Omental fat pad (tissue), 4 donors: ENCODE results near the gene PRRG4. TPM values are rescaled to one million over a fixed set of nuclear protein-coding genes. Genes with fewer than 3 reads are reported as not detected.
"Not testable (repeated sequence)": the region's sequence is repeated elsewhere in the genome, so short reads cannot be mapped to it uniquely, and the experiment has no call there.

Experiments used
- ATAC-seq: fragments of 150-250 bp; one replicate; pipeline ENCODE4 v1.9.1; 2016; ENCODE audit warnings: mild to moderate bottlenecking, moderate library complexity; ENCODE audit not compliant: low FRiP score
- DNase-seq: peaks from one replicate; pipeline ENCODE4 v3.0.0-alpha.2; 2019; ENCODE audit warnings: low spot score
- CTCF ChIP-seq, 3 donors: fragments of 450-650 bp; IDR thresholded peaks; one replicate each; pipeline ENCODE4 v1.5.1; 2016 to 2017; ENCODE audit warnings: antibody characterized with exemption in 3 of 3, mild to moderate bottlenecking in 3 of 3, moderate library complexity in 2 of 3
- total RNA-seq, 4 donors: library from RNA; depleted of rRNA; stranded (reverse); fragments of >200 nt; gene quantifications; one replicate each; pipeline ENCODE4 v1.1.0, GENCODE V29; 2016

Gene PRRG4
- 1 to 10 TPM; 1.4 to 3.5 (median 2.0) TPM for total RNA-seq

GRCh38 chr11:32829680-32830412 lies at the start of gene PRRG4:
Gene PRRG4, plus strand, starts transcription at chr11:32829927. Its CDS starts 603 bp downstream, at chr11:32830530.
- no peak for TF ChIP-seq CTCF (IDR thresholded peaks at IDR 0.05)
- ATAC-seq (peak; percentile 84), DNase-seq (no peak)

DNA sequence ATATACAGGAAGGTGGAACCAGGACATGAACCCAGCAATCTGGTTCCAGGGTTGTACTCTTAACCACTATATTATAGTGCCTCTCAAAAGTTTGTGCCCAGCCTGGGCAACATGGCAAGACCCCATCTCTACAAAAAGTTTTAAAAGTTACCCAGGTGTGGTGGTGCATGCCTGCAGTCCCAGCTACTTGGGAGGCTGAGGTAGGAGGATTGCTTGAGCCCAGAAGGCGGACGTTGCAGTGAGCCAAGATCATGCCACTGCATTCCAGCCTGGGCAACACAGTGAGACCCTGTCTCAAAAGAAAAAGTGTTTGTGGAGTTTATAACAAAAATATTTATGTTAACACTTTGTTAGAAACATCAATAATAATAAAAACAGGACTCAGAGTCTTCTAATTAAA lies 48.9 kb upstream of the PRRG4 start:
- ATAC-seq, DNase-seq: not testable (repeated sequence)

GRCh38 chr11:32781721-32782120 lies 48.0 kb upstream of the PRRG4 start:
- DNase-seq, result no peak
- no peak for ATAC-seq
- no peak for TF ChIP-seq CTCF (IDR thresholded peaks at IDR 0.05)

- no peak for ATAC-seq
- TF ChIP-seq CTCF (IDR thresholded peaks at IDR 0.05), result no peak
- DNase-seq, result no peak
Measured at GRCh38 chr11:32785262-32785661, 44.5 kb upstream of the PRRG4 start.

- no peak for ATAC-seq
- no peak for TF ChIP-seq CTCF (IDR thresholded peaks at IDR 0.05)
- no peak for DNase-seq
Measured at GRCh38 chr11:32786811-32787210, 42.9 kb upstream of the PRRG4 start.

- ATAC-seq, result no peak
Measured at GRCh38 chr11:32790916-32791315, 38.8 kb upstream of the PRRG4 start.

More at GRCh38 chr11:32790916-32791315, 38.8 kb upstream of the PRRG4 start:
- TF ChIP-seq CTCF (IDR thresholded peaks at IDR 0.05), result no peak
- DNase-seq, result no peak
